Stomach (tissue), 9 donors: ENCODE results near the gene SSH2. TPM values are rescaled to one million over a fixed set of nuclear protein-coding genes. Genes with fewer than 3 reads are reported as not detected.

Source experiments
- DNase-seq, 2 donors: peaks; one replicate each; pipeline versions ENCODE4 v3.0.0 to v3.0.0-alpha.2; 2013 to 2019
- H3K27ac ChIP-seq, 5 donors: fragments of 200-600 bp in 4 of 5; sonication (generic) in 4 of 5; one replicate each; pipeline ENCODE4 v1.5.1; 2013 to 2019; ENCODE audit warnings: mild to moderate bottlenecking in 1 of 5, moderate library complexity in 1 of 5
- H3K27me3 ChIP-seq, 3 donors: fragments of 200-600 bp; sonication (generic); one replicate each; pipeline ENCODE4 v1.5.1; 2017 to 2019; ENCODE audit warnings: mixed run types in 1 of 3
- H3K36me3 ChIP-seq, 4 donors: fragments of 200-600 bp; sonication (generic); 1 replicate in 3 of 4; 2 replicates in 1 of 4; pipeline ENCODE4 v1.5.1; 2016 to 2019
- H3K4me1 ChIP-seq, 4 donors: fragments of 200-600 bp; sonication (generic); one replicate each; pipeline ENCODE4 v1.5.1; 2016 to 2019
- H3K4me3 ChIP-seq, 4 donors: fragments of 200-600 bp; sonication (generic) in 3 of 4; one replicate each; pipeline ENCODE4 v1.5.1; 2016 to 2019; ENCODE audit warnings: mild to moderate bottlenecking in 1 of 4
- H3K9me3 ChIP-seq, 4 donors: fragments of 200-600 bp; sonication (generic); one replicate each; pipeline ENCODE4 v1.5.1; 2016 to 2019
- CTCF ChIP-seq, 7 experiments: fragments of 450-650 bp in 4 of 7; fragments of 200-600 bp in 3 of 7; sonication (generic) in 3 of 7; IDR thresholded peaks; one replicate each; pipeline ENCODE4 v1.5.1; 2016 to 2019; ENCODE audit warnings: antibody characterized with exemption in 7 of 7, control low read depth in 2 of 7, mild to moderate bottlenecking in 1 of 7
- EP300 ChIP-seq: sonication (generic); formaldehyde crosslinking; IDR thresholded peaks from one replicate; pipeline ENCODE4 v1.6.1; 2017; ENCODE audit warnings: antibody characterized with exemption
- POLR2A ChIP-seq, 4 donors: fragments of 450-650 bp; IDR thresholded peaks; one replicate each; pipeline ENCODE4 v1.6.1; 2016; ENCODE audit warnings: antibody characterized with exemption in 4 of 4, control low read depth in 2 of 4, mild to moderate bottlenecking in 1 of 4, moderate library complexity in 1 of 4
- POLR2AphosphoS5 ChIP-seq, 3 donors: sonication (generic); formaldehyde crosslinking; IDR thresholded peaks; one replicate each; pipeline ENCODE4 v1.6.1; 2016; ENCODE audit warnings: antibody characterized with exemption in 3 of 3
- WGBS, 5 donors: extraction: QIAGEN DNeasy Blood & Tissue Kit in 3 of 5; methylation state at CpG; one replicate each; pipeline versions ENCODE4 v1.1.5 to v1.1.7; 2013 to 2018; 5-methylcytosine and 5-hydroxymethylcytosine counted together
- intact Hi-C: fragments of 100-400 bp; cut with DNase I; formaldehyde crosslinking; loops from one replicate; pipeline ENCODE4 v1.15.1; 2023; ENCODE audit warnings: low total_unique reads
- polyA plus RNA-seq, 3 donors: library from polyadenylated mRNA; stranded (reverse); fragments of 200-250 nt; gene quantifications; one replicate each; pipeline ENCODE4 v1.2.3, GENCODE V29; 2013
- total RNA-seq, 5 donors: library from RNA; depleted of rRNA; stranded (reverse); fragments of >200 nt; gene quantifications; one replicate each; pipeline versions ENCODE4 v1.1.0 to v1.2.3, GENCODE V29; 2014 to 2016
- donor health status: healthy with polysubstance abuse.
- donor health status: Bipolar disorder and iron deficiency.
- donor health status: healthy.

The SSH2 gene
- total and polyA plus RNA-seq, 8 donors = 7.8 to 44.9 (median 24.1) TPM

GRCh38 chr17:29763273-29763672 is 166.8 kb downstream of the SSH2 start:
- no peak for DNase-seq
- Histone ChIP-seq H3K4me3 (no peak overlapping the region), H3K9me3 (no peaks in the 10 kb centered on the region), H3K4me1 (peaks cover 0 to 34% (median 17%) of the 10 kb centered on the region in 4 donors), H3K27me3 (no peaks in the 10 kb centered on the region), H3K36me3 (no peaks in the 10 kb centered on the region), H3K27ac (no peak overlapping the region)
- TF ChIP-seq CTCF (IDR thresholded peaks at IDR 0.05) (no peak), EP300 (no peak), POLR2AphosphoS5 (IDR thresholded peaks at IDR 0.05) (no peak), POLR2A (IDR thresholded peaks at IDR 0.05) (no peak)
- 72 to 84% (median 82%) methylated on average over 3 of the region's 3 CpGs for WGBS, 5 donors
- intact Hi-C loops = no loop called here

GRCh38 chr17:29761040-29761761 is 168.8 kb downstream of the SSH2 start:
- peak overlapping the region; percentile 73 to 89 (median 85) for H3K27ac ChIP-seq
- intact Hi-C loops = no loop called here
- peak; percentile 82 to 95 for DNase-seq
- TF ChIP-seq CTCF (IDR thresholded peaks at IDR 0.05) (no peak), POLR2AphosphoS5 (IDR thresholded peaks at IDR 0.05) (peak in 1 of 3 donors; percentile 63), POLR2A (IDR thresholded peaks at IDR 0.05) (no peak), EP300 (no peak)
- no peaks in the 10 kb centered on the region for H3K27me3 ChIP-seq
- no peaks in the 10 kb centered on the region for H3K9me3 ChIP-seq
- WGBS, 5 donors = 0 to 1% (median 0%) methylated on average over 55 to 73 of the region's 73 CpGs
- peak overlapping the region; percentile 70 to 90 (median 74) for H3K4me3 ChIP-seq
- H3K36me3 ChIP-seq = peaks cover 0 to 10% (median 2%) of the 10 kb centered on the region in 4 donors
- peaks cover 0 to 48% (median 17%) of the 10 kb centered on the region in 4 donors for H3K4me1 ChIP-seq

- TF ChIP-seq POLR2AphosphoS5 (IDR thresholded peaks at IDR 0.05) (no peak), EP300 (no peak), CTCF (IDR thresholded peaks at IDR 0.05) (no peak), POLR2A (IDR thresholded peaks at IDR 0.05) (no peak)
- H3K36me3 ChIP-seq = peaks cover 0 to 11% (median 2%) of the 10 kb centered on the region in 4 donors
- intact Hi-C loops = no loop called here
- no peaks in the 10 kb centered on the region for H3K27me3 ChIP-seq
- peak in 1 of 2 donors; percentile 59 for DNase-seq
- H3K27ac ChIP-seq = peak overlapping the region; percentile 73 to 89 (median 85)
- WGBS, 5 donors = 5 to 12% (median 7%) methylated on average over 20 of the region's 20 CpGs
- no peaks in the 10 kb centered on the region for H3K9me3 ChIP-seq
- H3K4me3 ChIP-seq = peak overlapping the region; percentile 70 to 90 (median 74)
- H3K4me1 ChIP-seq = peaks cover 0 to 48% (median 17%) of the 10 kb centered on the region in 4 donors
These were observed 169.6 kb downstream of the SSH2 start for GRCh38 chr17:29760279-29761039.

- peaks cover 0 to 48% (median 17%) of the 10 kb centered on the region in 4 donors for H3K4me1 ChIP-seq
- no peak for TF ChIP-seq POLR2AphosphoS5 (IDR thresholded peaks at IDR 0.05)
- TF ChIP-seq EP300 = no peak
- TF ChIP-seq CTCF (IDR thresholded peaks at IDR 0.05) = no peak
- TF ChIP-seq POLR2A (IDR thresholded peaks at IDR 0.05) = no peak
- no peak for DNase-seq
- WGBS, 5 donors = 88 to 96% (median 90%) methylated on average over 2 of the region's 2 CpGs
- H3K27me3 ChIP-seq = no peaks in the 10 kb centered on the region
- H3K4me3 ChIP-seq = peak overlapping the region in 2 of 4 donors; percentile 70 to 90
- H3K36me3 ChIP-seq = peaks cover 5 to 19% (median 7%) of the 10 kb centered on the region in 4 donors
- intact Hi-C loops = no loop called here
- no peak overlapping the region for H3K27ac ChIP-seq
- no peaks in the 10 kb centered on the region for H3K9me3 ChIP-seq
These were observed 171.8 kb downstream of the SSH2 start for GRCh38 chr17:29758255-29758654.
